Measurements from ENCODE around the gene NRP1.

The NRP1 gene

GRCh38 chr10:33256458-33256857, 78.0 kb downstream of the NRP1 start:
- DNase-seq: no peak

DNA sequence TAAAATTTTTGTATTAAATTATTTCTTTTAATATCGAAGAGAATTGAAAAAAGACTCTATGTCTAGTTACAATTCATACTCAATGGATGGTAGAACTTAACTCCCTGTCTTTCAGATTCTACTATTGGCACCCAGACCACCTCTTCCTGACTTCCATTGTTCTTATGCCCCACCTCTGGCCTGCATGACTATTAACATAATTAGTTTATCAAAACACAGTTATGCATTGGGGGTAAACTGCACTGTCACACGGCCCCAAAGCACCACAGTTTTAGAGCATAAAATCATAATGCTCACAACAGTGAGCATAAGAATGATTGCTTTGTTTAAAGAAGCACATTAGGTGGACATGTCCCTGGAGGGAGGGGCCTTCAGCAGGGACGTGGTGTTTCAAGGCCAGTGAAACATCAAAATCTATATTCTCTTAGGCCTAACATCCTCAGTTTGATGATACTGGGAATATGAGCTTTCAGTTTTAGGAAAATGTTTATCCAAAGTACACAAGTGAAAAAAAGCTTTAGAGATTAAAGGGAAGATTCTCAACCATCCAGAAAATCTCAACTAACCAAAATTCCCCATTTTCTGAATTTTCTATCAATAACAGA, 79.8 kb downstream of the NRP1 start:
- DNase-seq: no peak

- DNase-seq: no peak
These were observed 81.1 kb downstream of the NRP1 start for GRCh38 chr10:33253411-33253810.

DNA sequence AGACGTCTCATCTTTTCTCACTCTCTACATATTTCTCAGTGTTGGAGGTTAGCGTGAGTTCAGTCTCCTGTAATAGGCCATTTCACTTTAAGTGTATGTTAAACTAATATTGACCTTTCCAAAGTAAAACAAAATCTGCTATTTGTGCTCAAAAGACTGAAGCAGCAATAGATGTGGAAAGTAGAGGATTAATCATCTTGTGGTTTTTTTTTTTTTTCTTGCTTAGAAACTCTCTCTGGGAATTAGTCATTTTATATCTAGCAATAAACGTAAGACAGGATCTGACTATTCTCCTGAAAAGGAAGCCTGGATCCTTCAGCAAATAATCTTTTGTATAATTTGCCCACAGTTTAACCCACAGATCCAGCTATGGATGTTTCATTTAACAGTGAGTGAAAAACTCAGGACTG, 81.7 kb downstream of the NRP1 start:
- DNase-seq: no peak

DNA sequence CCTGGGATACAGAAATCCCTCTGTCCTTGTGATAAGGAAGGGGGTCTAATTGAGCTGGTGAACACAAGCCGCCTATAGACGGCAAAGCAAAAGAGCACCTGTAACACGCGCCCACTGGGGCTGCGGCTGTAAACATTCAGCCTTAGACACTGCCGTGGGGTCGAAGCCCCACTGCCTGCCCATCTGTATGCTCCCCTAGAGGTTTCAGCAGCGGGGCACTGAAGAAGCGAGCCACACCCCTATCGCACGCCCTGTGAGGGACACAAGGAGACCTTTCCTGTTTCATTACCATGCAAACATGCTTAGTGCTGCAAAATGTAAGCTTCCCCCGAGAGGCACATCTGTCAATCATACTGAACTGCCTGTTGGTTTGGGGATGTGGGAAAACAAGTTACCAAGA, 82.1 kb downstream of the NRP1 start:
- peak; percentile 14 for DNase-seq

DNA sequence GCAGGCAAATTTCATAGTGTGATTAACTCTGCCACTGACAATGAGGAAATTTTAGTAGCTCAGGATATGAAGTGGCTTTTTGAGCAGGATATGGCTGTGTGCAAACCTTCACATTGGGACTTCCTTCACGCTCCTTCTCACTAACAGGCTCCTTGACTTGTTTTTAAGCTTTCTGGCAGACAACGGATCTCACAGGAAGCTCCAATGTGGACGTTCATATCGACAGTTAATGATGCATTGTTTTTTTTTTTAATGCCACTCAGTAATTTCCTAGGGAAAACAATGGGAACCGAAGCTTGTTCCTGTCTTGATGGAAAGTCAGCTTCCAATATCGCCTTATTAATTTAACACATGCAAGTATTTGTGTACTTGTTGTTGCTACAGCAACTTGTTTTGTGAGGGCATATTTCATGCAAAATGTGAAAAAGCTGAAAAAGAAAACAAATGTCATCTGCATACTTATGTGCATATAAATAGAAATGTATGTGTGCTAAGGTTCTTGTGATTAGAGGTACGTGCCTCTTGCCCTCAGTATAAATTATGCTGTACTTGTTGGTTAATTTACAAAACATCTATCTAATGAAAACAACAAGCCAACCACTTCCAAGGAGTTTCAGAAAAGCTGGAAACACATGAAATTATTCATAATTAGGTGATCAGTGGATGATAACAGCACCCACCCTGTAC, 84.7 kb downstream of the NRP1 start:
- DNase-seq: no peak

DNA sequence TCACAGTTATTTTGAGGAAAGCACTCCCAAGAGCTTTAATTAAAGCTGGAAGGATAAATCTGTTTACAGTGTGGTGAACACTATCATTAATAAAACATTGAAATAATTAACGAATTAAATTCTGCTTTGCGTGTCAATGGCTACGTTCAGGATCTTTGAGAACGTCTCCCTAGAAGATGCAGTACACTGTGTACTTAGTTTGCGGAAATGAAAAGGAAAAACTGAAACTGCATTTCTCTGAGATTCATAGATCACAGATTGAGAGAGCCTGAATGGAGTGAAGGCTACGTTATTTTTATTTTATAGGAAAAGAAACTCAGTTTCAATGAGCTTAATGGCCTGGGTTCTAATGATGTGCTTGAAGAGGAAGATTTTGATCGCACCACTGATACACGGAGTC, 85.3 kb downstream of the NRP1 start:
- DNase-seq: no peak

DNA sequence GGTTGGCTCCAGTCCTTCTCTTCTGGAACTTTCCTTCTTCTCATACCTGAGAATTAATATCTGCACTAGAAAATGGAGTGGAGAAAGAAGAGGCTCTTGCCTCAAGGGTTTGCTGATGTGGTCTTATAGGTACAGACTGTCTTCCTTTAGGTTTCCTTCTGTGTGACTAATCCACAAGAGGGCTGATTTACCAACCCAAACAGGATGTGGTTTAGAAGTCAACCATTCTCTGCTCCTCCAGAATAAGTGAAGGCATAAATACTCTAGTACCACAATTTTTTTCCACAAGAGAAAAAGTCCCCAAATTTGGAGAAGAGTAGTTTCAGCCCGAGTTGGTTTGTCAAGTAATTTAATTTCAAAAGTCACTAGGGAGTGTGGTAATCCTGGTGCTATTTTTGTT, 85.8 kb downstream of the NRP1 start:
- DNase-seq: peak; percentile 29

DNA sequence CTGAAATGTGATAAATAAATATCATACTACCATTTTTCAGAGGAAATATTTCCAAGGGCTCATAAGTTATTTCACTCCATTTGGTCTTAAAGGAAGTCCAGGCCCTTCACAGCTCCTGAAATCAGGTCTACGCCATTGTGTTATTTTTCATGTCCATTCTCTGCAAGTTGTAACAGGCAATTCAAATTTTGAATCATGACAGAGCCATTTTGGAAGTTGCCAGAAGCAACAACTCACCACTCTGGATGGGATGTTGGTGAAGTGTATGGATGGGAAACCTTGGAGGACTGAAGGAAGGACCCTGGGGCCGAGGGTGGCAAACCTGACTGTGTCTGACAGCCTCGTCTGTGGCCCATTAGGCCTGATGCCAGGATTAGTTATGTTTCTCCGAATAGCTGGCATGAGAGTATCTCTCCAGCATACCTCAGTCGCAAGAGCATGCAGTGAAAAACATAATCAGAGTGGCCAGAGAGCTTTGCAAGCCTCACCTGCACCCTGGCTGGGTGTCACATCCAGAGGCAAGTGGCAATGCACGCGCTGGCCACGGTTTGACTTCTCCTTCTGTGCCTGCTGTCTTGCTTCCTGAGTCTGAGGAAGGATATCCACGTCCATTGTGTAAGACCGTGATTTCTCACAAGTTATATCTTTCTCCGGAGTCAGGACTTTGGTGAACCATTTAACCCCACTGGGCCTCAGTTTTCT, 87.1 kb downstream of the NRP1 start:
- DNase-seq: no peak

- DNase-seq: no peak
These were observed 89.1 kb downstream of the NRP1 start for GRCh38 chr10:33245343-33245742.

- DNase-seq: no peak
These were observed 90.0 kb downstream of the NRP1 start for GRCh38 chr10:33244354-33244967.

GRCh38 chr10:33243703-33244102, 90.8 kb downstream of the NRP1 start:
- DNase-seq: no peak

DNA sequence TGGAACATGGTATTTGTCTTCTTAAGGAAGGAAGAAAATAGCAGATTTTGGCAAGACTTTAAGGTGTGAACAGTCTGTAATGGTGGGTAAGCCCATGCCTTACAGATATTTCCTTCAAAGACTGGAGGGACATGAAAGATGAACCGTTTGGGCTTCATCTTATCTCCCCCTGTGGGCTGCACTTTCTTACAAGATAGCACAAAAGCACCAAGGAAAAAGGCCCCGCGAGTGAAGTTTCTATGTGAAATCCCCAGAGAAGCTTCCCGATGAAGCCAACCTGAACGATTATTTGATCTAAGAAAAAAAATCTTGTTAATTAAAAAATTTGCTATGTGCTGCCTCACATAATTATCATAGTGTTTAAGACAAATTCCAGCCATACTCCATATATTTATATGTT, 91.5 kb downstream of the NRP1 start:
- DNase-seq: no peak

DNA sequence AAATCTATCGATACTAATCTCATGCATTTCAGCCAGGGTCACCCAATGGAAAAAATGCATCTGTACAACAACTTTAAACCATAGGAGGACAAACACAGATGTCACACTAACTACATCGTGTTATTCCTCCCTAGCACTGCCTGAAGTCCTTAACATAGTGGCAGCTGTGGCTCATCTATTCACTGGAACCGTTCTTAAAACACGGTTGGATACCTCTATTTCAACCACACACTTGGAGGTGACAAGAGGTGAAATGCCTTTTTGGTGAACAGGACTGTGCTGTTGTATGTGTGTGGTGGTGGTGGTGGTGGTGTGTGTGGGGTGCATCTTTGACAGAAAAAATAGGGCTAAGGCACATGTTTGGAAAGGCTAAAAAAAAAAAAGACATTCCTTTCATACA, 93.1 kb downstream of the NRP1 start:
- no peak for DNase-seq

DNA sequence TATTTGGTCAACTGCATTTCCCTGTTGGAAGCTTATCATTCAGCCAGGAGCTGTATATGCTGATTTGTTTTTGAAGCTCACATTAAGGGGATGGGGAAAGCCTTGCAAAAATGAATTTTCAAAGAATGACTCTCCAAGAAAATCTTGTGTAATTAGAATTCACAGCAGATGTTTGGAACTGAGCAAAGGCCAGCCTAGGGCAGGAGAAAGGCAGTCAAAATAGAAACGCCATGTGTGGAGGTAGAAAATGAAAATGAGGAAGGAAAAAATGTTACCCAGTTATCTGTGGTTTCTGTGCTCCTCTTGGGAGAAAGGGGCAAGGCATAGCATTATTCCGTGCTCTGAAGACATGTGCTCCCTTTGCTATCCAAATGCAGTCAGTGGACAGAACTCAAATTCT, 93.5 kb downstream of the NRP1 start:
- DNase-seq: no peak

GRCh38 chr10:33240258-33240657, 94.2 kb downstream of the NRP1 start:
- no peak for DNase-seq

- no peak for DNase-seq
These were observed 95.2 kb downstream of the NRP1 start for GRCh38 chr10:33239257-33239656.

GRCh38 chr10:33238643-33239042, 95.8 kb downstream of the NRP1 start:
- DNase-seq: no peak

DNA sequence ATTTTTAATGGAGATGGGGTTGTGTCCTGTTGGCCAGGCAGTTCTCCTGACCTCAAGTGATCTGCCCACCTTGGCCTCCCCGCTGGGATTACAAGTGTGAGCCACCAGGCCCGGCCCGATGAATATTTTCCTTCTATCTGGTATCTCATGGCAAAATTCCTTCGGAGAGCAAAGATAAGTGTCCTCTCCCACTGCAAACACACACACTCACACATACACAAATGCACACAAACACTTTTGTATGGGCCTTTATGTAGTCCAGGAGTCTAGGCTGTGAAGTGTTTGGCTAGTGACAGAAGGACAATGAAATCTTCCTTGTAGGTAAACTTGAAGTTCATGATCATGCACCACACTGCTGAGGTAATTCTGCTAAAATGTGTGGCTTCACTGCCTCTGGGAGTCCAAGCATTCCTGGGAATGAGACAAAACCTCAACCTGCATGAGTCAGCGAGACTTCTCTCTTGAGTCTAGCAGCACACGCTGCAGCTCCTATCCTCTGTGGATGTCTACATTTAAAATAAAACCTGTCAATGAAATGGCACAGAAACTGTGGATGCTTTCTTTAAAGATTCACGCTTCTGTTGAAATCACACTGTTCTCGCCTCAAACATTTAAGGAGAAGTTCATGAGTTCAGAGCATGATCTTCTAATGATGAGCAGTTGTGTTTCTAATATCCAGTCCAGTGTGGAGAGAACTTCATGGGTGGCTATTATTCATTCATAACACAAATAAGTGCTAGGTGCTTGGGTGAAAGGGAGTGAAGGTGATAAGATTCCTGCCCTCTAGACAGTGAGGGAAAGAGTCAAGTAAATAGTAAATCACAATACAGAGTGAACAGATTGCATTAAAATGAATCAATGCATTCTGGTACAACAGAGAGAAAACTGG, 96.5 kb downstream of the NRP1 start:
- no peak for DNase-seq

DNA sequence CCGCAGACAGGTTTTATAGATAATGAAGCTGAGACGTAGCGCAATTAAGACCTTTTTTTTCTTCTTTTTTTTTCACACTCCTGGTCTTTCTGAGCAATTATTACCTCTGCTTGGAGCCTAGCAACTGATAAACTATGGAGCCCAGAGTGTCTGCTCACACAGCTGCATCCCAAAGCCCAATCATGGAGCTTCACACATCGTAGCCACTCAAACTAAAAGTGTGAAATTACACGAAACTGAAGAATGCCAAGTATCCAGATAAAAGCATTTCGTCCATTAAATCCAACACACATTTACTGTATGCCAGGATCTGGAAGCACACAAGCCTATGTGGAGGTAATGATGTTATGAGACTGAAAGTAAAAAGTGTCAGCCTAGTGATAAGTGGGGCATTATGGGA, 97.6 kb downstream of the NRP1 start:
- DNase-seq: no peak

DNA sequence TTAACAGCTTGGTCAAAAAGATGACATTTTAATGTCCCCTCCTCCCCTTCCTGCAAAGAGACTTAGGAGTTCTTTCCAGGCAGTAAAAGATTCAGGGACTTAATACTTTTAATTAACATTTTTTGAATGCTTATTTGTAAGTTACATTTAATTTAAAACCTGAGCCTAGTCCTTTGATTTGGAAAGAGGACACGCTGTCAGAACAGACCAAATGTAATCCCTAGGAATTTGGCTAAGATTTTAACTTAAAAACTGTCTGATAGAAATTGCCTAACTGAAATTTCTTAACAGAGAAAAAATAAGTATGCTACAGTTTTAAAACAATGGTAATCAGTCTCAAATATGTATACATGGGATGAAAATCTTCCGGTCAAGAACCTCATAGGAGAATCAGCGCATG, 98.5 kb downstream of the NRP1 start:
- DNase-seq: no peak

- no peak for DNase-seq
These were observed 99.1 kb downstream of the NRP1 start for GRCh38 chr10:33235251-33235884.

Measured in stimulated activated CD4-positive, alpha-beta T cell treated with anti-CD3 and anti-CD28 coated beads, Interleukin-4, amount 100 ng/mL, for 24 hours (primary cell).